OCI-LY1 (cell line): ENCODE measurements around the gene NEMF.

ENCODE experiments used
- H2AFZ ChIP-seq: fragments of 200-600 bp; sonication (generic), shearing (Covaris generic); 2 replicates; pipeline ENCODE4 v1.6.0; 2014; ENCODE audit warnings: antibody characterized with exemption, mild to moderate bottlenecking, low read length
- H3F3A ChIP-seq: fragments of 200-600 bp; sonication (generic), shearing (Covaris generic); 2 replicates; pipeline ENCODE4 v1.6.0; 2014; ENCODE audit warnings: mild to moderate bottlenecking, antibody characterized with exemption, low read length, moderate library complexity; ENCODE audit not compliant: insufficient read depth
- H3K27ac ChIP-seq: fragments of 200-600 bp; sonication (generic); 2 replicates; pipeline ENCODE4 v1.5.1; 2014; ENCODE audit warnings: low read length, mixed run types, mild to moderate bottlenecking, low read depth; ENCODE audit not compliant: poor library complexity, severe bottlenecking
- H3K27me3 ChIP-seq: fragments of 200-600 bp; sonication (generic); 2 replicates; pipeline ENCODE4 v1.6.0; 2014; ENCODE audit warnings: antibody characterized with exemption, mild to moderate bottlenecking, low read length, moderate library complexity; ENCODE audit not compliant: insufficient read depth
- H3K36me3 ChIP-seq: fragments of 200-600 bp; sonication (generic); 2 replicates; pipeline ENCODE4 v1.6.1; 2014; ENCODE audit warnings: mild to moderate bottlenecking, antibody characterized with exemption, low read length, moderate library complexity, mixed read lengths; ENCODE audit not compliant: insufficient read depth
- H3K4me1 ChIP-seq: fragments of 200-600 bp; sonication (generic); 2 replicates; pipeline ENCODE4 v1.5.1; 2014; ENCODE audit warnings: mild to moderate bottlenecking, low read length, moderate library complexity; ENCODE audit not compliant: insufficient read depth, severe bottlenecking
- H3K4me2 ChIP-seq: fragments of 200-600 bp; sonication (generic), shearing (Covaris generic); 2 replicates; pipeline ENCODE4 v1.6.1; 2014; ENCODE audit warnings: low read length
- H3K4me3 ChIP-seq: fragments of 200-600 bp; sonication (generic); 2 replicates; pipeline ENCODE4 v1.5.1; 2014; ENCODE audit warnings: low read length, low read depth, mild to moderate bottlenecking, mixed read lengths; ENCODE audit not compliant: poor library complexity, severe bottlenecking
- H3K79me2 ChIP-seq: fragments of 200-600 bp; shearing (Covaris generic); 2 replicates; pipeline ENCODE4 v1.6.1; 2016; ENCODE audit warnings: mixed run types, low read length, mixed read lengths; ENCODE audit not compliant: insufficient read depth
- H3K9ac ChIP-seq: fragments of 200-600 bp; sonication (generic), shearing (Covaris generic); 2 replicates; pipeline ENCODE4 v1.6.1; 2014; ENCODE audit warnings: mild to moderate bottlenecking, low read length, mixed read lengths
- H3K9me2 ChIP-seq: fragments of 200-600 bp; sonication (generic), shearing (Covaris generic); 2 replicates; pipeline ENCODE4 v1.6.1; 2014; ENCODE audit warnings: low read depth, mild to moderate bottlenecking, low read length, mixed read lengths
- H3K9me3 ChIP-seq: fragments of 200-600 bp; shearing (Covaris generic); 2 replicates; pipeline ENCODE4 v1.6.1; 2014; ENCODE audit warnings: low read length, mixed read lengths
- H4K20me1 ChIP-seq: fragments of 200-600 bp; sonication (generic), shearing (Covaris generic); 2 replicates; pipeline ENCODE4 v1.6.0; 2016; ENCODE audit warnings: mild to moderate bottlenecking, low read length; ENCODE audit not compliant: insufficient read depth
- EZH2 ChIP-seq: fragments of 200-600 bp; sonication (generic), shearing (Covaris generic); IDR thresholded peaks from 2 replicates; pipeline ENCODE4 v1.8.0; 2017; ENCODE audit warnings: borderline replicate concordance, mixed run types, mild to moderate bottlenecking, antibody characterized with exemption, low read length, moderate library complexity, mixed read lengths
- TF ChIP-seq, protein P1 (sequence below): fragments of 200-600 bp; sonication (generic), shearing (Covaris generic); IDR thresholded peaks from 2 replicates; pipeline ENCODE4 v1.5.1; 2017; ENCODE audit warnings: mild to moderate bottlenecking, antibody characterized with exemption, low read length, moderate library complexity, mixed read lengths

NEMF gene

DNA sequence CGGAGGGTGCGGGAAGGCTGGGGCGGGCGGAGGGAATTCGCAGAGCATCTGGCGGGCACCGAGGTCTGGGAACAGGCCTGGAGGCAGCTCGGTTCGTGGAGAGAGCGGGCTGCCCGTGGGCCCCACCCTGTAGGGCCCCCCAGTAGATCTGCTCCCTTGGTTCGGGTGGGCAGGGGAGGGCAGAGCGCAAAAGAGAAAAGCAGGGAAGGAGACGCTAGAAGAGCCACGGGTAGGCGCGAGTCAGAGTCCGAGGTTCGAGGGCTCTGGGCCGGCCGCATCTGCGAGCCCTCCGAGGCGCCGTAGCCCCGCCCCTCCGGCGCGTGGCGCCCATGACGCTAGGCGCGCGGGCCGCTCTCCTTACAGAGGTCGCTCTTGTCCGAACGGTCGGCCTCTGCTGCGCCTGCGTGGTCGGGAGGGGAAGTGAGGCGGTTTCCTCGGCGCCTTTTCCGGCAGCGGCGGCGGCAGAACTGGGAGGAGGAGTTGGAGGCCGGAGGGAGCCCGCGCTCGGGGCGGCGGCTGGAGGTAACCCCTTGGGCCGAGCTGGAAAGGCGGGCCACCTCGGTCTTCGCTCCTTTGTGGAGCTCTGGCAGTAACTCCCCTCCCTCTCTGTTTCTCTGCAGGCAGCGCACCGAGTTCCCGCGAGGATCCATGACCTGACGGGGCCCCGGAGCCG lies 40.2 kb upstream of the NEMF start, which contains the start of gene ARF6:
Gene ARF6 (plus strand): TSS at position 447 of the 673 bp plus-strand sequence. CDS start 655 bp downstream, outside the sequence.
- peak within 1 kb of the TSS; percentile 99 for H3K9ac ChIP-seq
- H3K4me3 ChIP-seq, result peak within 1 kb of the TSS; percentile 92
- no peak within 1 kb of the TSS for H2AFZ ChIP-seq
- H3K27me3 ChIP-seq, result no peaks in the 10 kb centered on the region
- TF ChIP-seq EZH2, result no peak
- TF ChIP-seq, protein P1, sequence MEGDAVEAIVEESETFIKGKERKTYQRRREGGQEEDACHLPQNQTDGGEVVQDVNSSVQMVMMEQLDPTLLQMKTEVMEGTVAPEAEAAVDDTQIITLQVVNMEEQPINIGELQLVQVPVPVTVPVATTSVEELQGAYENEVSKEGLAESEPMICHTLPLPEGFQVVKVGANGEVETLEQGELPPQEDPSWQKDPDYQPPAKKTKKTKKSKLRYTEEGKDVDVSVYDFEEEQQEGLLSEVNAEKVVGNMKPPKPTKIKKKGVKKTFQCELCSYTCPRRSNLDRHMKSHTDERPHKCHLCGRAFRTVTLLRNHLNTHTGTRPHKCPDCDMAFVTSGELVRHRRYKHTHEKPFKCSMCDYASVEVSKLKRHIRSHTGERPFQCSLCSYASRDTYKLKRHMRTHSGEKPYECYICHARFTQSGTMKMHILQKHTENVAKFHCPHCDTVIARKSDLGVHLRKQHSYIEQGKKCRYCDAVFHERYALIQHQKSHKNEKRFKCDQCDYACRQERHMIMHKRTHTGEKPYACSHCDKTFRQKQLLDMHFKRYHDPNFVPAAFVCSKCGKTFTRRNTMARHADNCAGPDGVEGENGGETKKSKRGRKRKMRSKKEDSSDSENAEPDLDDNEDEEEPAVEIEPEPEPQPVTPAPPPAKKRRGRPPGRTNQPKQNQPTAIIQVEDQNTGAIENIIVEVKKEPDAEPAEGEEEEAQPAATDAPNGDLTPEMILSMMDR, result no peak
- peak within 1 kb of the TSS; percentile 93 for H3K4me2 ChIP-seq
- no peaks in the 10 kb centered on the region for H4K20me1 ChIP-seq
- peaks cover 46% of the 10 kb centered on the region for H3K4me1 ChIP-seq
- H3K36me3 ChIP-seq, result peaks cover 45% of the 10 kb centered on the region
- peak within 1 kb of the TSS; percentile 91 for H3K27ac ChIP-seq
- no peaks in the 10 kb centered on the region for H3K9me3 ChIP-seq
- H3F3A ChIP-seq, result no peaks in the 10 kb centered on the region; the same call in 1 of the 2 replicates
- H3K9me2 ChIP-seq, result no peaks in the 10 kb centered on the region
- peaks cover 48% of the 10 kb centered on the region for H3K79me2 ChIP-seq

DNA sequence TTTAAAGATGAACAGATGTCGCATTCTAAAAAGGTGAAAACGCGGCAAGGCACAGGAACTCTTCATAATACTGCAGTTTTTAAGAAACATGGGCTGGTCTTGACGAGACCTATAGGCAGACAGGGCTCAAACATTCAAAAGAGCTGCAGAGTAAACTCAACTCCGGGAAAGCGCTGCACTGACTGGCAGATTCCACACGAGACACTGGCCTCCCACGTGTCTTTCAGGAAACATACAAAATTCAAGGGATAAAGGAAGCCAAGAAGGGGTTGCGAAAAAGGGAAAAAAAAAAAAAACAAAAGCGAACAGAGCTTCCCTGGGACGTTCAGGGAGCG lies 39.7 kb upstream of the NEMF start:
- peaks cover 43% of the 10 kb centered on the region for H3K79me2 ChIP-seq
- H3F3A ChIP-seq, result no peaks in the 10 kb centered on the region; the same call in 1 of the 2 replicates
- H3K9ac ChIP-seq, result peak overlapping the region; percentile 99
- no peaks in the 10 kb centered on the region for H3K27me3 ChIP-seq
- peaks cover 41% of the 10 kb centered on the region for H3K4me1 ChIP-seq
- TF ChIP-seq, protein P1, result no peak
- no peak for TF ChIP-seq EZH2
- no peaks in the 10 kb centered on the region for H3K9me3 ChIP-seq
- H3K27ac ChIP-seq, result peak overlapping the region; percentile 91
- no peak overlapping the region for H2AFZ ChIP-seq
- peak overlapping the region; percentile 72 for H3K4me2 ChIP-seq
- no peaks in the 10 kb centered on the region for H3K9me2 ChIP-seq
- H3K4me3 ChIP-seq, result peak overlapping the region; percentile 92
- H4K20me1 ChIP-seq, result no peaks in the 10 kb centered on the region
- H3K36me3 ChIP-seq, result peaks cover 42% of the 10 kb centered on the region

DNA sequence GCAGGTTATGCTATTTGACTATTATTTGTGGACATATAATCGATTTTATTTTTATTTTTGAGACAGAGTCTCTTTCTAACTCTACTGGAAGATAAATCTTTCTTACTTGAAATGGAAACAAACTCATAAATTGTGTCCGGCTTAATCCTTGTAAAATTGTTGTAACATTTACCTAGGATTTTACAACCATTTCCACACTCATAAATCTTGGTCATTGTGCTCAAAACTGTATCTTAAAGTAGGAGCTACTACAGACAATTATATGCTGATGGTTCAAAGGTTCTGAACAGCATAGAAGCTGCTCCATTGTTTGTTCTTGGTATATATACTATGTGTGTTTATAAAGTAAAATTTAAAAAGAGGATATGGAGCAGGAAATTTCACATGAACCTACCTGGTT lies 35.7 kb upstream of the NEMF start:
- Histone ChIP-seq H3K4me3 (no peak overlapping the region), H4K20me1 (no peaks in the 10 kb centered on the region), H3K79me2 (peaks cover 4% of the 10 kb centered on the region), H3K36me3 (peaks cover 3% of the 10 kb centered on the region; the same call in 1 of the 2 replicates), H3K27ac (no peak overlapping the region), H3K9me3 (no peaks in the 10 kb centered on the region), H3K9ac (no peak overlapping the region), H3K9me2 (no peaks in the 10 kb centered on the region), H3F3A (no peaks in the 10 kb centered on the region), H3K4me2 (no peak overlapping the region), H2AFZ (no peak overlapping the region), H3K4me1 (peaks cover 29% of the 10 kb centered on the region), H3K27me3 (no peaks in the 10 kb centered on the region)
- TF ChIP-seq, protein P1, result no peak
- TF ChIP-seq EZH2, result no peak
